ENCODE data around the gene TRAM2.
A peak's percentile ranks its signal among the peaks of the same experiment; 100 is the strongest.

TRAM2 gene

GRCh38 chr6:52610011-52610410 lies 33.2 kb upstream of the TRAM2 start:
- Mint-ChIP-seq H3K4me3 (no peak overlapping the region), H3K27me3 (ENCODE audit: low read depth) (no peaks in the 10 kb centered on the region), H3K36me3 (ENCODE audit: low read depth) (no peaks in the 10 kb centered on the region), H3K9me3 (peaks cover 6% of the 10 kb centered on the region), H3K4me1 (peaks cover 8% of the 10 kb centered on the region), H3K27ac (no peak overlapping the region)
- TF ChIP-seq CTCF (IDR thresholded peaks at IDR 0.05; ENCODE audit: unreplicated experiment in 3 of 3): no peak

GRCh38 chr6:52605610-52606185 lies 28.8 kb upstream of the TRAM2 start:
- peaks cover 6% of the 10 kb centered on the region for H3K9me3 Mint-ChIP-seq

GRCh38 chr6:52603000-52603795 lies 26.3 kb upstream of the TRAM2 start:
- Mint-ChIP-seq H3K36me3 (ENCODE audit: low read depth) (no peaks in the 10 kb centered on the region), H3K4me1 (peaks cover 21% of the 10 kb centered on the region), H3K4me3 (no peak overlapping the region), H3K27me3 (ENCODE audit: low read depth) (no peaks in the 10 kb centered on the region), H3K27ac (peak overlapping the region; percentile 67 to 88 (median 68)), H3K9me3 (no peaks in the 10 kb centered on the region)
- no peak for TF ChIP-seq CTCF (IDR thresholded peaks at IDR 0.05; ENCODE audit: unreplicated experiment in 3 of 3)

More at GRCh38 chr6:52605610-52606185, 28.8 kb upstream of the TRAM2 start:
- H3K27me3 Mint-ChIP-seq (ENCODE audit: low read depth): no peaks in the 10 kb centered on the region
- H3K36me3 Mint-ChIP-seq (ENCODE audit: low read depth): no peaks in the 10 kb centered on the region
- H3K4me3 Mint-ChIP-seq: no peak overlapping the region
- no peak for TF ChIP-seq CTCF (IDR thresholded peaks at IDR 0.05; ENCODE audit: unreplicated experiment in 3 of 3)
- H3K27ac Mint-ChIP-seq: peak overlapping the region; percentile 8 to 72 (median 41)
- peaks cover 13% of the 10 kb centered on the region for H3K4me1 Mint-ChIP-seq

- Mint-ChIP-seq H3K27me3 (ENCODE audit: low read depth) (no peaks in the 10 kb centered on the region), H3K4me1 (peaks cover 52% of the 10 kb centered on the region), H3K4me3 (peak overlapping the region in 1 of 3 experiments; percentile 50), H3K36me3 (ENCODE audit: low read depth) (no peaks in the 10 kb centered on the region), H3K27ac (peak overlapping the region; percentile 91 to 96 (median 94)), H3K9me3 (no peaks in the 10 kb centered on the region)
- TF ChIP-seq CTCF (IDR thresholded peaks at IDR 0.05; ENCODE audit: unreplicated experiment in 3 of 3): no peak
Measured at GRCh38 chr6:52598824-52599190, 21.9 kb upstream of the TRAM2 start.

GRCh38 chr6:52598123-52598823 lies 21.4 kb upstream of the TRAM2 start:
- TF ChIP-seq CTCF (IDR thresholded peaks at IDR 0.05; ENCODE audit: unreplicated experiment in 3 of 3): peak; percentile 59 to 79 (median 77)
- Mint-ChIP-seq H3K9me3 (no peaks in the 10 kb centered on the region), H3K4me1 (peaks cover 55% of the 10 kb centered on the region), H3K4me3 (peak overlapping the region; percentile 40 to 67 (median 50)), H3K27me3 (ENCODE audit: low read depth) (no peaks in the 10 kb centered on the region), H3K27ac (peak overlapping the region; percentile 91 to 96 (median 94)), H3K36me3 (ENCODE audit: low read depth) (no peaks in the 10 kb centered on the region)
